ENCODE measurements around the gene CTNNA3.
"Not testable (repeated sequence)": the region's sequence is repeated elsewhere in the genome, so short reads cannot be mapped to it uniquely, and the experiment has no call there.

CTNNA3 gene

GRCh38 chr10:66366163-66366562 lies 1329.8 kb downstream of the CTNNA3 start:
- no peak for DNase-seq (ENCODE audit: low spot score)

GRCh38 chr10:66365686-66366085 lies 1330.3 kb downstream of the CTNNA3 start:
- H3K4me1 ChIP-seq (ENCODE audit: insufficient read depth, poor library complexity, severe bottlenecking): no peaks in the 10 kb centered on the region
- DNase-seq (ENCODE audit: low spot score) (no peak), ATAC-seq (ENCODE audit: low read depth) (no peak)
- no peak overlapping the region for H3K27ac ChIP-seq (ENCODE audit: poor library complexity, severe bottlenecking)
- no peaks in the 10 kb centered on the region for H3K9me3 ChIP-seq (ENCODE audit: severe bottlenecking)
- H3K27me3 ChIP-seq (ENCODE audit: insufficient read depth, poor library complexity, severe bottlenecking): peaks cover 4% of the 10 kb centered on the region
- no peaks in the 10 kb centered on the region for H3K36me3 ChIP-seq (ENCODE audit: low read depth)
- TF ChIP-seq CTCF (IDR thresholded peaks at IDR 0.05; ENCODE audit: poor library complexity, severe bottlenecking): no peak
- H3K4me3 ChIP-seq (ENCODE audit: severe bottlenecking): no peak overlapping the region

More at GRCh38 chr10:66366163-66366562, 1329.8 kb downstream of the CTNNA3 start:
- ATAC-seq (ENCODE audit: low read depth): no peak
- Histone ChIP-seq H3K36me3 (ENCODE audit: low read depth) (no peaks in the 10 kb centered on the region), H3K9me3 (ENCODE audit: severe bottlenecking) (no peaks in the 10 kb centered on the region), H3K4me1 (ENCODE audit: insufficient read depth, poor library complexity, severe bottlenecking) (no peaks in the 10 kb centered on the region), H3K4me3 (ENCODE audit: severe bottlenecking) (no peak overlapping the region), H3K27ac (ENCODE audit: poor library complexity, severe bottlenecking) (no peak overlapping the region), H3K27me3 (ENCODE audit: insufficient read depth, poor library complexity, severe bottlenecking) (peaks cover 4% of the 10 kb centered on the region)
- no peak for TF ChIP-seq CTCF (IDR thresholded peaks at IDR 0.05; ENCODE audit: poor library complexity, severe bottlenecking)

- ATAC-seq (ENCODE audit: low read depth): no peak
- H3K4me1 ChIP-seq (ENCODE audit: insufficient read depth, poor library complexity, severe bottlenecking): no peaks in the 10 kb centered on the region
- no peaks in the 10 kb centered on the region for H3K36me3 ChIP-seq (ENCODE audit: low read depth)
- no peak overlapping the region for H3K4me3 ChIP-seq (ENCODE audit: severe bottlenecking)
- no peak overlapping the region for H3K27ac ChIP-seq (ENCODE audit: poor library complexity, severe bottlenecking)
- H3K9me3 ChIP-seq (ENCODE audit: severe bottlenecking): no peaks in the 10 kb centered on the region
- DNase-seq (ENCODE audit: low spot score): no peak
- H3K27me3 ChIP-seq (ENCODE audit: insufficient read depth, poor library complexity, severe bottlenecking): no peaks in the 10 kb centered on the region
- TF ChIP-seq CTCF (IDR thresholded peaks at IDR 0.05; ENCODE audit: poor library complexity, severe bottlenecking): no peak
These were observed 1333.5 kb downstream of the CTNNA3 start for GRCh38 chr10:66362522-66362921.

- H3K9me3 ChIP-seq (ENCODE audit: severe bottlenecking); DNase-seq (ENCODE audit: low spot score); H3K27ac ChIP-seq (ENCODE audit: poor library complexity, severe bottlenecking); H3K4me1 ChIP-seq (ENCODE audit: insufficient read depth, poor library complexity, severe bottlenecking); ATAC-seq (ENCODE audit: low read depth); H3K36me3 ChIP-seq (ENCODE audit: low read depth); H3K27me3 ChIP-seq (ENCODE audit: insufficient read depth, poor library complexity, severe bottlenecking); H3K4me3 ChIP-seq (ENCODE audit: severe bottlenecking): not testable (repeated sequence)
These were observed 1342.2 kb downstream of the CTNNA3 start for GRCh38 chr10:66353822-66354221.

- DNase-seq (ENCODE audit: low spot score): no peak
- Histone ChIP-seq H3K27ac (ENCODE audit: poor library complexity, severe bottlenecking) (no peak overlapping the region), H3K4me3 (ENCODE audit: severe bottlenecking) (no peak overlapping the region), H3K36me3 (ENCODE audit: low read depth) (no peaks in the 10 kb centered on the region), H3K9me3 (ENCODE audit: severe bottlenecking) (no peaks in the 10 kb centered on the region), H3K27me3 (ENCODE audit: insufficient read depth, poor library complexity, severe bottlenecking) (no peaks in the 10 kb centered on the region), H3K4me1 (ENCODE audit: insufficient read depth, poor library complexity, severe bottlenecking) (peaks cover 5% of the 10 kb centered on the region)
- no peak for ATAC-seq (ENCODE audit: low read depth)
- TF ChIP-seq CTCF (IDR thresholded peaks at IDR 0.05; ENCODE audit: poor library complexity, severe bottlenecking): no peak
These were observed 1342.6 kb downstream of the CTNNA3 start for GRCh38 chr10:66353422-66353821.
